DOHH2 (cell line): ENCODE data around the gene TRAT1.

Experiments
- H3F3A ChIP-seq: fragments of 200-600 bp; sonication (generic), shearing (Covaris generic); 2 replicates; pipeline ENCODE4 v1.6.0; 2016; ENCODE audit warnings: antibody characterized with exemption, mild to moderate bottlenecking; ENCODE audit not compliant: control insufficient read depth, insufficient read depth
- H3K27ac ChIP-seq: fragments of 200-600 bp; sonication (generic); 2 replicates; pipeline ENCODE4 v1.5.1; 2014; ENCODE audit warnings: low read depth, mild to moderate bottlenecking, low read length, moderate library complexity
- H3K27me3 ChIP-seq: fragments of 200-600 bp; sonication (generic); 2 replicates; pipeline ENCODE4 v1.6.1; 2014; ENCODE audit warnings: mild to moderate bottlenecking, low read length, mixed read lengths; ENCODE audit not compliant: control insufficient read depth
- H3K36me3 ChIP-seq: fragments of 200-600 bp; sonication (generic); 2 replicates; pipeline ENCODE4 v1.6.1; 2014; ENCODE audit warnings: mild to moderate bottlenecking, low read length, moderate library complexity, mixed read lengths; ENCODE audit not compliant: control insufficient read depth
- H3K4me1 ChIP-seq: fragments of 200-600 bp; sonication (generic); 2 replicates; pipeline ENCODE4 v1.6.1; 2014; ENCODE audit warnings: mild to moderate bottlenecking, low read length, mixed read lengths; ENCODE audit not compliant: control insufficient read depth
- H3K4me2 ChIP-seq: fragments of 200-600 bp; sonication (generic); 2 replicates; pipeline ENCODE4 v1.6.0; 2014; ENCODE audit warnings: mild to moderate bottlenecking, low read length, moderate library complexity
- H3K4me3 ChIP-seq: fragments of 200-600 bp; sonication (generic); 2 replicates; pipeline ENCODE4 v1.5.1; 2014; ENCODE audit warnings: mild to moderate bottlenecking, low read length, mixed read lengths
- H3K79me2 ChIP-seq: fragments of 200-600 bp; sonication (generic); 2 replicates; pipeline ENCODE4 v1.6.1; 2014; ENCODE audit warnings: mild to moderate bottlenecking, low read length, mixed read lengths; ENCODE audit not compliant: control insufficient read depth
- H3K9me2 ChIP-seq: fragments of 200-600 bp; sonication (generic); replicated peaks from 2 replicates; pipeline ENCODE4 v1.6.1; 2014; ENCODE audit warnings: mild to moderate bottlenecking, low read length, mixed read lengths; ENCODE audit not compliant: control insufficient read depth
- H3K9me3 ChIP-seq: fragments of 200-600 bp; sonication (generic); 2 replicates; pipeline ENCODE4 v1.6.1; 2014; ENCODE audit warnings: antibody characterized with exemption, low read length, mixed read lengths; ENCODE audit not compliant: control insufficient read depth, insufficient read depth
- H4K20me1 ChIP-seq: fragments of 200-600 bp; sonication (generic); 2 replicates; pipeline ENCODE4 v1.6.0; 2014; ENCODE audit warnings: low read depth, mild to moderate bottlenecking, antibody characterized with exemption, low read length, moderate library complexity; ENCODE audit not compliant: control insufficient read depth, insufficient read depth
- EZH2phosphoT487 ChIP-seq: fragments of 200-600 bp; sonication (generic); IDR thresholded peaks from 2 replicates; pipeline ENCODE4 v1.6.1; 2017; ENCODE audit warnings: borderline replicate concordance, mild to moderate bottlenecking, antibody characterized with exemption, low read length, moderate library complexity, mixed read lengths
- TF ChIP-seq, protein P1 (sequence below): fragments of 200-600 bp; sonication (generic); IDR thresholded peaks from one replicate; pipeline ENCODE4 v1.5.1; 2014; ENCODE audit warnings: antibody characterized with exemption, mild to moderate bottlenecking, low read depth, low read length; ENCODE audit not compliant: poor library complexity, severe bottlenecking

TRAT1 gene

GRCh38 chr3:108780235-108780634 is 42.4 kb upstream of the TRAT1 start:
- Histone ChIP-seq H3K36me3 (no peaks in the 10 kb centered on the region), H3K9me3 (no peaks in the 10 kb centered on the region), H3K4me1 (no peaks in the 10 kb centered on the region), H3K27me3 (no peaks in the 10 kb centered on the region), H3K79me2 (no peaks in the 10 kb centered on the region), H3K9me2 (no peaks in the 10 kb centered on the region), H3K4me3 (no peak overlapping the region), H3K4me2 (no peak overlapping the region), H3K27ac (no peak overlapping the region), H3F3A (no peaks in the 10 kb centered on the region), H4K20me1 (no peaks in the 10 kb centered on the region)
- TF ChIP-seq, protein P1, sequence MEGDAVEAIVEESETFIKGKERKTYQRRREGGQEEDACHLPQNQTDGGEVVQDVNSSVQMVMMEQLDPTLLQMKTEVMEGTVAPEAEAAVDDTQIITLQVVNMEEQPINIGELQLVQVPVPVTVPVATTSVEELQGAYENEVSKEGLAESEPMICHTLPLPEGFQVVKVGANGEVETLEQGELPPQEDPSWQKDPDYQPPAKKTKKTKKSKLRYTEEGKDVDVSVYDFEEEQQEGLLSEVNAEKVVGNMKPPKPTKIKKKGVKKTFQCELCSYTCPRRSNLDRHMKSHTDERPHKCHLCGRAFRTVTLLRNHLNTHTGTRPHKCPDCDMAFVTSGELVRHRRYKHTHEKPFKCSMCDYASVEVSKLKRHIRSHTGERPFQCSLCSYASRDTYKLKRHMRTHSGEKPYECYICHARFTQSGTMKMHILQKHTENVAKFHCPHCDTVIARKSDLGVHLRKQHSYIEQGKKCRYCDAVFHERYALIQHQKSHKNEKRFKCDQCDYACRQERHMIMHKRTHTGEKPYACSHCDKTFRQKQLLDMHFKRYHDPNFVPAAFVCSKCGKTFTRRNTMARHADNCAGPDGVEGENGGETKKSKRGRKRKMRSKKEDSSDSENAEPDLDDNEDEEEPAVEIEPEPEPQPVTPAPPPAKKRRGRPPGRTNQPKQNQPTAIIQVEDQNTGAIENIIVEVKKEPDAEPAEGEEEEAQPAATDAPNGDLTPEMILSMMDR, result no peak
- no peak for TF ChIP-seq EZH2phosphoT487

- Histone ChIP-seq H3K4me2 (no peak overlapping the region), H3K4me1 (no peaks in the 10 kb centered on the region), H3F3A (no peaks in the 10 kb centered on the region), H3K36me3 (no peaks in the 10 kb centered on the region), H4K20me1 (no peaks in the 10 kb centered on the region), H3K27ac (no peak overlapping the region), H3K4me3 (no peak overlapping the region), H3K9me2 (no peaks in the 10 kb centered on the region), H3K79me2 (no peaks in the 10 kb centered on the region), H3K27me3 (no peaks in the 10 kb centered on the region), H3K9me3 (no peaks in the 10 kb centered on the region)
- TF ChIP-seq, protein P1, result no peak
- no peak for TF ChIP-seq EZH2phosphoT487
Observed at GRCh38 chr3:108791473-108791872, 31.1 kb upstream of the TRAT1 start.

DNA sequence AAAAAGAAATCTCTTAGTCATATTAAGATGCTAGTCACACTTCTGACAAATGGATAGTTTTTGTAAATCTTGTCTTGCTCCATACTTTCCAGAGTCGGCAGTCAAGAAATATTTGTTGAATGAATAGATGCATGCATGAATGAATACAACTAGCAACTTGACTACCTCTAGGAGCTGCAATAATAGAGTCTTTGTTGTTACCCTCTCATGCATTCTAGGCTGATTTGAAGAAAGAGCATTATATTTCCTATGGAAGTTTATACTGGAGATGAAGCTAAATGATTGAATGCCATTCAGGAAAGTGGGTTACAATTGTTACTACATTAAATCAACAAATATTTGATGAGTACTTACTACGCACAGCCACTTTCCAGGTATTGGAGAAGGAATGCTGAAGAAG is 18.1 kb upstream of the TRAT1 start:
- H4K20me1 ChIP-seq, result no peaks in the 10 kb centered on the region
- H3K4me1 ChIP-seq, result no peaks in the 10 kb centered on the region
- no peak for TF ChIP-seq EZH2phosphoT487
- TF ChIP-seq, protein P1, result no peak
- no peak overlapping the region for H3K27ac ChIP-seq
- H3F3A ChIP-seq, result no peaks in the 10 kb centered on the region
- H3K9me3 ChIP-seq, result no peaks in the 10 kb centered on the region
- no peaks in the 10 kb centered on the region for H3K27me3 ChIP-seq
- H3K79me2 ChIP-seq, result no peaks in the 10 kb centered on the region
- no peaks in the 10 kb centered on the region for H3K9me2 ChIP-seq
- H3K4me3 ChIP-seq, result no peak overlapping the region
- no peak overlapping the region for H3K4me2 ChIP-seq
- no peaks in the 10 kb centered on the region for H3K36me3 ChIP-seq

- Histone ChIP-seq H3K27ac (no peak overlapping the region), H3K9me3 (no peaks in the 10 kb centered on the region), H3K36me3 (no peaks in the 10 kb centered on the region), H3K4me2 (no peak overlapping the region), H3F3A (no peaks in the 10 kb centered on the region), H3K4me1 (no peaks in the 10 kb centered on the region), H3K9me2 (no peaks in the 10 kb centered on the region), H3K4me3 (no peak overlapping the region), H3K27me3 (no peaks in the 10 kb centered on the region), H3K79me2 (no peaks in the 10 kb centered on the region), H4K20me1 (no peaks in the 10 kb centered on the region)
- no peak for TF ChIP-seq EZH2phosphoT487
Observed at GRCh38 chr3:108804966-108805365, 17.6 kb upstream of the TRAT1 start.
